GM18870 (cell line): ENCODE measurements around the gene CFAP221.

Experiments used
- ATAC-seq: cut with Tn5 transposase; IDR thresholded peaks from one replicate; pipeline ENCODE4 v1.9.1; 2021; ENCODE audit warnings: moderate library complexity; ENCODE audit not compliant: unreplicated experiment

CFAP221 gene

DNA sequence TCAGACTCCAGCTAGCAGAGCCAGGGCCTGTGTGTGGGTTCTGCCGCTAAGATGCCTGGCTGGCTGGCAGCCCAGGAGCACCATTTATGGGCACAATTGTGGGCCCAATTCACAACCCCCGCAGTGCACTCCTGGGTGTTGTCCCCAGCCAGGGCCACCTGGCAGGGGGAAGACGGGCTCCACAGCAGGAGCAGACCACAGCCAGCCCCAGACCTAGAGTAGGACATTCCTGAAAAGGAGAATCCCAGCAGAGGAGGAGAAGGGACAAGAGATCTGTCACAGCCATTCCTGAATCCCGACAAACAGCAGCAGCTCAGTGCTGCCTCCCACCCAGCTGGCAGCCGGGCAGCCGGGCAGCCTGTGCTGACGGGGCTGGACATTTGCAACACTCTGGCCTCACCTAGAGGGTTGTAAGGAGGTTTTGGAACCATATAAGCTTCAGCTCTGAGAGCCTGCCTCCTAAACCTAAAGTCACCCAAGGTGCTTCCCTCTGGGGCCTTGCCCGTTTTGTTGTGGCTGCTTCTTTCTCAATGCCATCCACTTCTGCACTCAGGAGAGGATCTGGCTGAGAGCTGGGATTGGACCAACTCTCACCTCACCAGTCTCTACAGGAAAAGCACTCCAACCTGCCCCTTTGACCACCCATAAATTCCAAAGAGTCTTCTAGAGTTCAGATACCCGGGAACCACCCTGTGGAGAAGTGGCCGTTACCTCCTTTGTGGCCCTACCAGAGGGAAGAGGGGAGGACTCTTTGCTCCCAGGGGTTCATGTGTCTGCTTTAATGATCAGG is 130.7 kb downstream of the CFAP221 start:
- no peak for ATAC-seq

DNA sequence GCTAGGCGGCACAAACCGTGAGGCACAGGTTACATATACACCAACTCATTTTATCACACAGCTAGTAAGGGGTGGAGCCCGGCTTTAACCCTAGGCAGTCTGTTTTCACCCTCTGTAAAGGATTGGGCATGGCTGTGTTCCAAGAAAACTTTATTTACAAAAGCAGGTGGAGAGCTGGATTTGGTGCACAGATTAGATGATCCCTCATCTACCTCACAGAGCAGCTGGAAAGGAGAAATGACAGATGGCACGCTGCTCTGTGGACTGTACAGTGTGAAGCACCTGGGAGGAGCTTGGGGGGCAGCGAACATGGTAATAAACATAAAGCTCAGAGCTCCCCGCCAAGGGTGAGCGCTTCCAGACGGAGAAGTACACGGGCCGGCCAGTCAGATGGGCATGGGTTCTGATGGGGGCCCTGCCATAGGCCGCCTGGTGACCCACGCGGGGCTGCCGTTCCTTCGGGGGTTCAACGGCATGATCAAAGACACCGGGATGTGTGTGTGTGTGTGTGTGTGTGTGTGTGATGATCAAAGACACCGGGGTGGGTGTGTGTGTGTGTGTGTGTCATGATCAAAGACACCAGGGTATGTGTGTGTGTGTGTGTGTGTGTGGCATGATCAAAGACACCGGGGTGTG is 133.9 kb downstream of the CFAP221 start:
- ATAC-seq = no peak

DNA sequence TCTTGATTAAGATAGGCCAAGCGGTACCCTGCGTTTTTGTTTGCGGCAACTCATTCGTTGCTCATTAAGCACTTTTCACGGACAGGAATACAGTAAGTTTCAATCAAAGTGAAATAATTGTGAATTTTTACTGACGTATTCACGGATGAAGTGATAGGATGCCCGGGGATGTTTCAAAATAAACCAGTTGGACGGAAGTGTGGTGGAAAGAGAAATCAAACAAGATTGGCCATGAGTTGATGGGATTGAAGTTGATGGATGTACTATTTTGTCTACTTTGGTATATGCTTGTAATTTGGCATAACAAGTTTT is 135.2 kb downstream of the CFAP221 start:
- ATAC-seq = no peak

DNA sequence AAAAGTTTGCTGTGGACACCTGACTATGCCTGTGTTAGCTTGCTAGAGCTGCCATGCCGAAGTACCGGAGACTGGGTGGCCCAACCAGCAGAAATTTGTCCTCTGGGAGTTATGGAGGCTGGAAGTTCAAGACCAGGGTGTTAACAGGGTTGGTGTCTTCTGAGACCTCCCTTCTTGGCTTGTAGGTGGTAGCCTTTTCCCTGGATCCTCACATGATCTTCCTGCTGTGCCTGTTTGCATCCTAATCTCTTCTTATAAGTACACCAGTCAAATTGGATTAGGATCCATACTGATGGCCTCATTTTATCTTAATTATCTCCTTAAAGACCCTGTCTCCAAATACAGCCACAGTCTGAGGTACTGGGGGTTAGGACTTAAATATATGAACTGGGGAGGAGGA is 135.6 kb downstream of the CFAP221 start:
- ATAC-seq = no peak

DNA sequence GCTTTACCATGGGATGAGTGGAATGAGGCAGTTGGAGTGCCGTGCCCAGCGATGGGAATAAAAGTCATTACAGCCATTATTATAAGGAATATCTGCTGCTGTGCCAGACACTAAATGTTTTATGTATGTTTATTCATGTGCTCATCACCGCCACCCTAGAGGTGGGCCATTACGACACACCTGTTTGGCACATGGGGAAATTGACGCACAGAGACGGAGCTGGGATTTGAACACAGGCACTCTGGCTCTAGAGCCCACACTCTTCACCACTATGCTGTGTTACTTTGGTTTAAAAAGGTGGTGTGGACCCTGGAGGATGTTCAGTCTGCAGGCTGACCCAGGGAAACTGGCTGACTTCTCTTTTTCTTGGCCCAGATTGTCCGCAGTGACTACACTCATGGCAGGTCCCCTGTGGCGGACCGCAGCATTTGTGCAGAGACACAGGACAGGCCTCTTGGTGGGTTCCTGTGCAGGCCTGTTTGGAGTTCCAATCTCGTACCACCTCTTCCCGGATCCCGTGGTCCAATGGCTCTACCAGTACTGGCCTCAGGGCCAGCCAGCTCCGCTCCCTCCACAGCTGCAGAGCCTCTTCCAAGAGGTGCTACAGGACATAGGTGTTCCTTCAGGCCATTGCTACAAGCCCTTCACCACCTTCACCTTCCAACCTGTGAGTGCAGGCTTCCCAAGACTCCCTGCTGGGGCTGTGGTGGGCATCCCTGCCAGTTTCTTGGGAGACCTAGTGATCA is 136.4 kb downstream of the CFAP221 start:
- no peak for ATAC-seq

DNA sequence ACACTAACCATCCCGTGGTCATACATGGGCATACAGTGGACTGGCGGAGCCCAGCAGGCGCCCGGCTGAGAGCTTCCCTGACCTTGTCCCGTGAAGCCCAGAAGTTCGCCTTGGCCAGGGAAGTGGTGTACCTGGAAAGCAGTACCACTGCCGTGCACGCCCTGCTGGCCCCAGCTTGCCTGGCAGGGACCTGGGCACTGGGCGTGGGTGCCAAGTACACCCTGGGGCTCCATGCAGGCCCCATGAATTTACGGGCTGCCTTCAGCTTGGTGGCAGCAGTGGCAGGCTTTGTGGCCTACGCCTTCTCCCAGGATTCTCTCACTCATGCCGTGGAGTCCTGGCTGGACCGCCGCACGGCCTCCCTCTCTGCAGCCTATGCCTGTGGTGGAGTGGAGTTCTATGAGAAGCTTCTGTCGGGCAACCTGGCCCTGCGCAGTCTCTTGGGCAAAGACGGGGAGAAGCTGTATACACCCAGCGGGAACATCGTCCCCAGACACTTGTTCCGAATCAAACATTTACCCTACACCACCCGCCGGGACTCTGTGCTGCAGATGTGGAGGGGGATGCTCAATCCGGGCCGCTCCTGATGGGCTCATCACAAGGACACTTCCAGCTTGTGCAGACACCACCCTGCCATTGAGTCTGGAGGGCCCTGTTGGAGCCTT is 137.1 kb downstream of the CFAP221 start:
- ATAC-seq = no peak

DNA sequence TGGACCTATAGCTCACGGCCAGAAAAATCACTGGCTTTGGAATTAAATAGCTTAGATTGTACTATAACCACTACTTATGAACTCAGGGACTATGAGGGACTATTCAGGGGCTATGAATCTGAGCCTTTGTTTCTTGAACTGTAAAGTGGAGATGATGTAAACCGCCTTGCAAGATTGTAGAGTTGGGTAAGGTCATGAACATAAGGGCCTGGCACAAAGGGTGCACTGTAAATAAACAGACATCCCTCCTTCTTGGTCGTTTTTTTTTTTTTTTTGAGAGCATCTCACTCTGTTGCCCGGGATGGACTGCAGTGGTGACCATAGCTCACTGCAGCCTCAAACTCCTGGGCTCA is 137.6 kb downstream of the CFAP221 start:
- ATAC-seq = no peak

DNA sequence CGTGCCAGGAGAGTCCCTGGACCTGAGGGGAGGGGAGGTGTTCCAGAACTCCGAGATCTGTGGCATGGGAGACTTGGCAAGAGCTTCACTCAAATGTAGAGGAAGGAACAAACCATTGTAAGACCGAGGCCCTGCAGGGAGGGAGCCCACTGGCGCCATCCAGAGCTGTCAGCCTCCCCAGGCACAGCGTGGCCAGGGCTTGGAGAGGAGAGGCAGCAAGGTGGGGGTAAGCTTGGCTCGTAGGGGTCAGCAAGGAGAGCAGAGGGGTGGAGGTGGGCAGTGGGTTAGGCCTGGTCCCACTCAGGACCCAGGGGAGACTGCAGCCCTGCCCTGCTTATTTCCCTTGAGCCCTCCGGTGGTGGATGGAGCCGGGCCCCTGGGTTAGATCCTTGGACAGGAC is 138.3 kb downstream of the CFAP221 start:
- no peak for ATAC-seq

DNA sequence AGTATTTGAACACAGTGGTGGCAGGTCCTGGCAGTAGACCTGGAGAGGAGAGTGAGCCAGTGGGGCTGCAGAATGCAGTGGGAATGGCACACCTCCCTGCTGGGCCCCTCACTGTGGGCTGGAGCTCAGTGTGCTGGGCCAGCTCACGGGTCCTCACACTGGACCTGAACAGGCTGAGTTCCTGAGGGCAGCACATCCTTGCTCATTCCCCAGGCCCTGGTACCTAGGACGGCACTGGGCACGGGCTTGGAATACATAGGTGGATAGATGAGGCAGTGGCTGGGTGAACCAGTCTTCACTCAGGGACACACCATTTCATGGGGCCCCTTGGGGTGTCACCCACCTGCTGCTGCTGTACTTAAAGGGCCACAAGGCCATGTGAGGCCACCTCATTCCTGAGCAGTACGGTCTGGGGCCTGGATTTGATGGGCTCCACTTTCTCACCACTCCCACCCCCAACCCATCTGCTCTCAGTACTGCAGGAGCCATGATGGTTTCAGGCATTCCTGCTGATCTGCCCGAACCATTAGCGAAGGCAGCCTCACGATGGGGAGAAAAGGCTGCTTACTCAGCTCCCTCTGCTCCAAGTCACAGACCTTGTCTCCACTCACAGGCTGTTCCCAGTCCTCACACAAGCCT is 138.9 kb downstream of the CFAP221 start:
- no peak for ATAC-seq

DNA sequence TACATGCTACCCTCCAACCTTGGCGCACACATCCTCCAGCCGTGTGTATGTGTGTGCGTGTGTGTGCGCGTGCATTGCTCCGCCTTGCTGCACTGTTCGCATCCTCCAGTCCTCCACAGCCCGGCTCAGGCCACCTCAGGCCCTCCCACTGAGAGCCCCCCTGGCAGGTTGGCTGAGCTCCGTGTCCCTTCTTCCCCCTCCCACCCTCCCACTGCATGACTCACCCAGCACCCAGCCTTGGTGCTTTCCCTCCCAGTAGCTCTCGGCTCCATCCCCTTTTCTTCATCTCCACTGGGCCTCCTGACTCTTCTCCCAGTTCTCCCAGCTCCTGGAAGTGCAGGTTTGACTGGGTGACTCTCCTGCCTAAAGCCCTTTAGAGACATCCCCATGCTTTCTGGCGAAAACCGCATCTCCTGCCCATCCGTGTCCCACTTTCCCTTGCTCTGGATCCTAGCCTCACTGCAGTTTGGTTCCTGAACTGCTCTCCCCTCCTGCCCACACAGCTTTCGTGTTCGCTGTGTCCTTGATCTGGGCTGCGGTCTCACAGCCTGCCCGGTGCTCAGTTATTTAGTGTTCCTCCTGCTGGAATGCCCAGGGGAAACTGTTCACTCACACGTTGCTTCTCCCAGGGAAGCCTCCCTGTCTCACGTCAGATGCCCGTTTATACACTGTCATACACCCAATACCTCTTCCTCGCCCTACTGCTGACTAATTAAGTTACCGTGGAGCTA is 139.6 kb downstream of the CFAP221 start:
- no peak for ATAC-seq

DNA sequence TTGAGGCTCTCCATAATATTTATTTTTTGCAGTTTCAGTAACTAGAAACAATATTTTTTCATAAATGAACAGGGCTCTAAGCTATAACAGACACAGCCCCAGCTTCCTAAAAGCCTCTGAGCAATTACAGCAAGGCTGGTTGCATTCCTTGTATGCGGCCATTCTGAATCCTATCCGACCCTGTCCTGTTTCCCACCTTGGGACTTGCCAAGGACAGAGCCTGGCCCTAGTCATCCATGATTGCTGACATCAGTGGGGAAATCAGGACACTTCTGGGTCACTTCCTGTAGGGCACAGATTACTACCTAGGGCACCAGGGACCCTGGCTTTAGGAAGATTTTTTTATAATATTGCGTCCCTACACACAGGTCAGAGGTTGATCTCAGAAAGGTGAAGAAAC is 140.3 kb downstream of the CFAP221 start:
- no peak for ATAC-seq

DNA sequence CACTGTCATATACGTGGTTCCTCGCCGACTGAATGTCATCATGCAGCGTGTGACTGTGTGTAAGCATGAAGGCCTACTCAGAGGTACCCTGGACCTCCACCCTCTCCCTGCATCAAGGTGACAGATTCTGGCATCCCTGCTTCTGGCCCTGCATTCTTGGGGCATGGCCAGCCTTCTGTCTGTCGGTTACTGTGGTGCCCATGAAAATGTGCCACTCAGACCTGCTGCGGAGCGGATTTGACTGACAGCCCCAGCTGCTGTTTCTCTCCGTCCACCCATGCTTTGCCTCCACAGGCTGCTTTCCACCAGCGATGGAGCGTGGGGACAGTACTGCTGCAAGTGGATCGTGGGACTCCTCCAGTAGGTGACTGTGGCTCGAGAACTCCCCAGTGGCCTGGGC is 144.4 kb downstream of the CFAP221 start:
- no peak for ATAC-seq

DNA sequence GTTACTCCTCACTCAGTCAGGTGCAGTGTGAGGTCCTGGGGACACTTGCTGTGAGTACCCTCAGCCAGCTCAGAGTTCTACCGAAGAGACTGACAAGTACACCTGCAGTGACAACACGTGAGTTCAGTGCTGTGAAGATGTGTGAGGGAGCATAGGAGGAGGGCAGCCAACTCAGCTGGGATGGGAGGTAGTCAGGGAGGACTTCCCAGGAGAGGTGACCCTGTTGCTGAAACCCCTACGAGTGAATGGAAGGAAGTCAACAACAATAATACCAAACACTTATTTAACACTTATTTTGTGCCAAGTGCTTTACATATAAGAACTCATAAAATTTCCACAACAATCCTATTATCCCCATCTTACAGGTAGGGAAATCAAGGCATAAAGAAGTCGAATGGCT is 145.0 kb downstream of the CFAP221 start:
- ATAC-seq = no peak

DNA sequence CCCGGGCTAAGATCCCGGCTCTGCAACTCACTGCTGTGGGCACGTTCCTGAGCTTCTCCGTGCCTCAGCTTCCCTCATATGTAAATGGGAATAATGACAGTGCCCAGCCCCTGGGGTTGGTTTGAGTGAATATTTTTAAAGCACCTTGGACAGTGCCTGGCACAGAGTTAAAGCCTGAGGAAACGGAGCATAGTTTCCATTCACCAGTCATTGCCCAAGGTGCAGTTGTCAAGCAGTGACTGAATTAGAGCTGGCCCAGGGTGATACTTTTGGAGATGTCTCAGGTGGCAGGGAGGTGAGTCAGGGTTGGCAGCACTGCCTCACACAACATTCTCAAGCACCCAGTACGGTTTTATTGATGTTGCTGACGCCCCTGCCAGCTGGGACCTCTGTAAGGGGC is 146.9 kb downstream of the CFAP221 start:
- ATAC-seq = no peak

DNA sequence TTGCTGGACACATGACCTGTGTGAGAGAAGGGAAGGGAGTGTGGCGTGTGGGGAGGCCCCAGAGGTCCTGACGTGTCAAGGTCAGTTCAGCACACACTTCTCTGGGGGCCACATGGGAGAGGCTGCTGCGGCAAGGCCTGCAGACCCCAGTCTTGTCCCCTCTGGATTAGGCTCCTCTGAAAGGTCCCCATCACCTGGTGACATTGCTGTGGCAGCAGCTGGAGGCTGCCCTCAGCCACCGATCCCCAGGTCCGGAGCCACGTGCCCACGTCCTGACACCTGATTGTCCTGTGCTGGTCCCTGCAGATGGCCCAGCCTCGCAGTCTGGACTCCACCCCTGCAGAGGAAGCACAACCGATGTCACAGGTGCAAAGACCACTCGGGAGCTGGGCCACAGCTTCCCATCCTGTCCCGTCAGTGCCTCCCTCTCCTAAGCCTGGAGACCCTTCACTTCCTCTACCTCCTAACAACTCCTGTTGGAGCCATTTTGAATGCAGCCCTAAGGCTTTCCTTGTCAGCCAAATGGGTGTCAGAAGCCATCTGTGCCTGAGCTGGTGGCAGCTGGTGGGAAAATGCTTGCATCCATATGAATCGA is 147.5 kb downstream of the CFAP221 start:
- no peak for ATAC-seq

DNA sequence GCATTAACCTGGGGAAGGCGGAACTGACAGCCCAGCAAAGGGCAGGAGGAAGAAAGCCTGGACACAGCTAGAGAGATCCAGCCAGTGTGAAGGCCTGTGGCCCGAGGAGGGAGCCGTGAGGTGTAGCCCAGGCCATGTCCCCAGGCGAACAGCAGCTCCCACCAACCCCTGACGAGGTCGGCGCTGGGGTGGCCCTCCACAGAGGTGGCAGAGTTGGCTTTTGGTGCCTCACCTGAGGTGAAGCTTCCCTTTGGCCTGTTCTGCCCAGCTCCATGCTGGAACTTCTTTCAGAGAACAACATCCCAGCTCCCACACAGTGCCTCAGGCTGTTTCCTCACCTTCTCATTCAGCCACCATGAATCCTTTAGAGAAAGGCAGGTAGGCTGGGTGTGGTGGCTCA is 148.1 kb downstream of the CFAP221 start:
- ATAC-seq = no peak

DNA sequence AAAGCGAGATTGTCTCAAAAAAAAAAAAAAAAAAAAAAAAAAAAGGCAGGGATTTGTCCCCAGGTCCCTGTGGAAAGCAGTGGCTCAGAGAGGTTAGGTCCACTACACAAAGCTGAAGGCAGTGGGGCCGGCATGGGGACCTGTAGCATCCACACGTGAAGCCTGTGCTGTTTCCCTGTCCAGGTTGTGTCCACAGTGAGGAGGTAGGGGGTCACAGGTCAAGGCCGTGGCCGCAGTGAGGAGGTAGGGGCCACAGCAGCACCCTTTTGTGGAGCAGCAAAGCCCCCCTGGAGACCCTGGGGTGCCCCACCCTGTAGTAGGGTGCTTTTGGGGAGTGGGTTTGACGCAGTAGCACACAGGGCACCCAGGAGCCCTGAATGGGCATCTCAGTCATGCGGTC is 148.7 kb downstream of the CFAP221 start:
- no peak for ATAC-seq

DNA sequence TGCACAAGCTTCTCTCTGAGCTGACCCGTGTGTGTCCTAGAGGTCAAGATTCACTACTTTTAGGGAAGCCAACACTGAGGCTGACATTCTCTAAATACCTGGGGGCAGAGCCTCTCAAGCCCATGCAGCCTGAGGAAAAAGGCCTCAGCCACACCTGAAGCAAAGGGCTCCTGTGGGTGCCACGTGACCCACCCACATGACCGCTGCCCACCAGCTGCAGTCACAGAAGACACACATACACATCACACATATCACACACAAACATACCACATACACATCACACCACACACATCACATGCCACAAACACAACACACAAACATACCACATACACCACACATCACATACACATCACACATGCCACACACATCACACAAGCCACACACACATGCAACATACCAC is 149.3 kb downstream of the CFAP221 start:
- ATAC-seq = no peak

DNA sequence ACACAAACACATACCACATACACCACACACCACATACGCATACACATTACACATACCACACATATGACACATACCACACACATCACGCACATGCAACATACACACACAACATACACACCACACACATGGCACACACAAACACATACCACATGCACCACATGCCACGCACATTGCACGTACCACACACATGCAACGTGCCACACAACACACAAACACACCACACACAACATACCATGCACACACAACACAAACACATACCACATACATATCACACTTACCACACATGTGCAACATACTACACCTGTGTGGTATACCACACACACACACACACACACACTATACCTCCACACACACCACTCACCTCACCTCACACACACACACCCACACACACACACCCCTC is 149.7 kb downstream of the CFAP221 start:
- no peak for ATAC-seq

DNA sequence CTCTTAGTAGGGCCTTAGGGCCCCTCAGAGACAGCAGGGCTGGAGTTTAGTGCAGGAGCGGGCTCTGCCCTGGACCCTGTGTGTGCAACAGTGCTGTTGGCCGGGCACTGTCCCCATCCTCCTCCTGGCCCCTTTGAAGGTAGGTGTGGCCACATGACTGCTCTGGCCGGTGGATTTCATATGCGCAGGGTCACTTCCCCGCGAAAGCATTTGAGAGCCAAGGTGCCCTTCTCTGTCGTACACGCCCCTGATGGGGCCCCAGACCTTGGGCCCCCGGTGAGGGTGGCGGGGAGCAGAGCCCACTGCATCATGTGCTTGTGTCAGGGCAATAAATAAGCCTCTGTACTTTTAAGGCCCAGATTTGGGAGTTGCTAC is 150.2 kb downstream of the CFAP221 start:
- no peak for ATAC-seq
